IPS-15b (cell line): ENCODE results near the gene METTL15.
"Not testable (repeated sequence)": the region's sequence is repeated elsewhere in the genome, so short reads cannot be mapped to it uniquely, and the experiment has no call there.

ENCODE experiments used
- H3K27me3 ChIP-seq: one replicate; pipeline ENCODE4 v1.6.1; 2013; ENCODE audit warnings: low read length; ENCODE audit not compliant: control insufficient read depth, insufficient read depth
- H3K36me3 ChIP-seq: one replicate; pipeline ENCODE4 v1.6.1; 2013; ENCODE audit warnings: low read length; ENCODE audit not compliant: control insufficient read depth, insufficient read depth
- H3K4me1 ChIP-seq: one replicate; pipeline ENCODE4 v1.6.1; 2013; ENCODE audit warnings: mild to moderate bottlenecking, low read length; ENCODE audit not compliant: control insufficient read depth, insufficient read depth
- H3K4me3 ChIP-seq: one replicate; pipeline ENCODE4 v1.5.1; 2013; ENCODE audit warnings: low read depth, low read length
- H3K9ac ChIP-seq: one replicate; pipeline ENCODE4 v1.6.1; 2013; ENCODE audit warnings: low read depth, mild to moderate bottlenecking, low read length
- H3K9me3 ChIP-seq: one replicate; pipeline ENCODE4 v1.6.1; 2013; ENCODE audit warnings: mild to moderate bottlenecking, low read length; ENCODE audit not compliant: control insufficient read depth, insufficient read depth

The METTL15 gene

DNA sequence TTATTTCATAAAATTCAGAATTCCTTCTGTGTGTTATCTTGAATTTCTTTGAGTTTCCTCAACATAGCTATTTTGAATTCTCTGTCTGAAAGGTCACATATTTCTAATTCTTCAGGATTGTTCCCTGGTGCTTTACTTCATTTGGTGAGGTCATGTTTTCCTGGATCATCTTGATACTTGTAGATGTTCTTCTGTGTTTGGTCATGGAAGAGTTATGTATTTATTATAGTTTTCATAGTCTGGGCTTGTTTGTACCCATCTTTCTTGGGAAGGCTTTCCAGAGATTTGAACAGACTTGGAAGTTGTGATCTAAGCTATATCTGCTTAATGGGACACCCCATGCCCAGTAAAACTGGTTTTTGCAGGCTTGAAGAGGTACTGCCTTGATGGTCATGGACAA, 149.6 kb downstream of the METTL15 start:
- Histone ChIP-seq H3K4me1 (no peaks in the 10 kb centered on the region), H3K9me3 (no peaks in the 10 kb centered on the region), H3K4me3 (no peak overlapping the region), H3K27me3 (no peaks in the 10 kb centered on the region), H3K36me3 (no peaks in the 10 kb centered on the region), H3K9ac (no peak overlapping the region)

DNA sequence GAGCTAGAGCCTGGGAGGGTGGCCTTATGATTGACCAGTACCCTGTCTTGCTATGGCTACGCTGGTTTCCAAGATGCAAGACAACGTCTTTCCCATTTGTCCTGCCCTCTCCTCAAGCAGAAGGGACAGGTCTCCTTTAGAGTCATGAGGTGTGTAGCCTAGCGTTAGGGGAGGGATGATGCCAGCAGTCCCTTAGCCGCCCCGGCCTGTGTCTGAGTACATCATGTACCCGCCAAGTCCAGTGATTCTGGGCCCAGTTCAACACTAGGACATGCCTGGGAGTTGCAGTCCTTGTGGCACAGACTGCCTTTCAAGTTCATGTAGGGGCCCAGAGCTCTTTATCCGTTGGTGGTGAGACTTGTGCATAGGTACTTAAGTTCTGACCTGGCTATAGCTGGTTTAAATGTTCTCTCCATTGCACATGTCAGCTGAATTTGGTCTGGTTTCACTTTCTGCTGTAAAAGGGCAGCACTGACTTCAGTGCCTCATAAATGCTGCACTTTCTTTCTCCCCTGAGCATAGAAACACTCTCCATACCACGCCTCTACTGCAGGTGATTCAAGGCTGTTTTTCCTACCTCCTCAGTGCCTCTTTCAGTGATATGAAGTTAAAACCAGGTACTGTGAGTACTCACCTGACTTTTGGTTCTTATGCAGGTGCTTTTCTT, 151.1 kb downstream of the METTL15 start:
- no peaks in the 10 kb centered on the region for H3K36me3 ChIP-seq
- H3K4me1 ChIP-seq: no peaks in the 10 kb centered on the region
- no peak overlapping the region for H3K4me3 ChIP-seq
- H3K9ac ChIP-seq: no peak overlapping the region
- no peaks in the 10 kb centered on the region for H3K9me3 ChIP-seq
- no peaks in the 10 kb centered on the region for H3K27me3 ChIP-seq

DNA sequence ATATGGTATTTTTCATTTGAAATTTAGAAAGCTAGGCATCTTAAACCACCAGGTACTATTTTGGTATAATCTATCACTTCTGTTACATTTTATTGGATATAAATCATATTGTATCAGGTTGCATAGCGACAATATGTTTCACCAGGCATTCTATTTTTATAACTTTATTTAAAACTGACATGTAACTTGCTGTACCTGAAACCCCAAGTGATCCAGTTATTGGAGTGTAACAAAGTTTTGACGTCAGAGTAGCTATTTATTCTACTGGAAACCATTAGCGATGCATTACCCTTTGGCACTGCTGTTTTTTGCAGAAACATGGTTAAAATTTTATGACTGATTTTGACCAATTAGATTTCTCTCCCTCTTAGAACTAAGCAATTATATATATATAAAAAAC, 160.7 kb downstream of the METTL15 start:
- H3K27me3 ChIP-seq: no peaks in the 10 kb centered on the region
- no peaks in the 10 kb centered on the region for H3K9me3 ChIP-seq
- H3K4me3 ChIP-seq: no peak overlapping the region
- H3K9ac ChIP-seq: no peak overlapping the region
- H3K36me3 ChIP-seq: no peaks in the 10 kb centered on the region
- no peaks in the 10 kb centered on the region for H3K4me1 ChIP-seq

DNA sequence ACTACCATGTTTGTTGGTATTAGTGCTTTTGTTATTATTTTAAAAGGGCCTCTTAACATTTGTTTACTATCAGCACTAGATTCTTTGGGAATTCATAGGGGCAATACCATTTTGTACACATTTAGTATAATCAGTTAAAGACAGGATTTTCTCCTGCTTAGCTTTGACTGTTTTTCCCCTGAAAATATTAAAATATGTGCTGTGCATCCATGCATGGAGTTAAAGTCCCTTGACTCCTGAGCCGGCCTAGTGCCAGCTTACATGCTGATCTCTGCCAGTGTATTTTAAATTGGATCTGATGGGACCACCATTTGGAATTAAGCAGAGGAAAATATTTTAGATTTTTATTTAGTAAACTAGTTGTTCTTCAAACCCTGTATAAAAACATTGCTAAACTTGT, 161.4 kb downstream of the METTL15 start:
- H3K36me3 ChIP-seq: no peaks in the 10 kb centered on the region
- H3K9me3 ChIP-seq: no peaks in the 10 kb centered on the region
- H3K9ac ChIP-seq: no peak overlapping the region
- H3K4me3 ChIP-seq: no peak overlapping the region
- no peaks in the 10 kb centered on the region for H3K4me1 ChIP-seq
- H3K27me3 ChIP-seq: no peaks in the 10 kb centered on the region

DNA sequence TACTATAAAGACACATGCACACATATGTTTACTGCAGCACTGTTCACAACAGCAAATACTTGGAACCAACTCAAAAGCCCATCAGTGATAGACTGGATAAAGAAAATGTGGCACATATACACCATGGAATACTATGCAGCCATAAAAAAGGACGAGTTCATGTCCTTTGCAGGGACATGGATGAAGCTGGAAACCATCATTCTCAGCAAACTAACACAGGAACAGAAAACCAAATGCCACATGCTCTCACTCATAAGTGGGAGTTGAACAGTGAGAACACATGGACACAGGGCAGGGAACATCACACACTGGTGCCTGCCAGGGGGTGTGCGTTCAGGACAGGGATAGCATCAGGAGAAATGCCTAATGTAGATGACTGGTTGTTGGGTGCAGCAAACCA, 164.1 kb downstream of the METTL15 start:
- H3K4me1 ChIP-seq, H3K36me3 ChIP-seq, H3K9me3 ChIP-seq, H3K4me3 ChIP-seq, H3K9ac ChIP-seq, H3K27me3 ChIP-seq: not testable (repeated sequence)

DNA sequence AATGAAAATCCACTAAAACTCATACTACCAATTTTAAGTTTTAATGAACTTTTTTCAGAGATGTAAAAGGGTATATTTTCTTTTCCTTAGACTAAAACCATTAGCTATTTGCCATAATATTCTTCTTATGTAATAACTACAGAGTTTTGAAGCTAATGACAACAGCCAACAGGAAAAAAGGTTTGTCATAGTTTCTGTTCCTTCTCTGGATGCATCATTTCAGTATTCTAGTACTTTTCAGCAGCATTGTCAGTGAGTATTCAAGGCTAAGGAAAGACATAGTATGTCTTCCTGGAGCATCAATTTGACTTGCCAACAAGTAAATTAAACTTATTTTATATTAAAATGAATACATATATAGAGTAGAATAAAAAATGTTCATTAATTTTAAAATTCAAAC, 166.0 kb downstream of the METTL15 start:
- H3K9ac ChIP-seq: no peak overlapping the region
- H3K36me3 ChIP-seq: no peaks in the 10 kb centered on the region
- no peaks in the 10 kb centered on the region for H3K4me1 ChIP-seq
- H3K9me3 ChIP-seq: no peaks in the 10 kb centered on the region
- H3K27me3 ChIP-seq: no peaks in the 10 kb centered on the region
- no peak overlapping the region for H3K4me3 ChIP-seq

DNA sequence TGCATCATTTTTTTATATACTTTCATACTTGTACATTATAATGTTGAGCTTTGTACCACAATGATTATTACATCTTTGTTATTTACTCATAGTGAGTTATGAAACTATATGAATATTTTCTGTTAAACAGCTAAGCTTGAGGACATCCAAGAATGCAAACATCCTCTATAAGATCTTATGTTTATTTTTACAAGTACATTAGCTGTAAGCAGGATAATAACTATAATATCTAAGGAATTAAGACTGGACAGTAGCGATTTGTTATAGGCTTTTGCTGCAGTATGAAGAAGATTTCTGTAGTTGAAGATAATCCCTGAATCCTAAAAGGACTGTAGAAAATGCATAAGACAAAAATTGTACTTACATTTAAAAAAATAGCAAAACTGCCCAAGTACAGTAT, 176.0 kb downstream of the METTL15 start:
- no peaks in the 10 kb centered on the region for H3K9me3 ChIP-seq
- H3K27me3 ChIP-seq: no peaks in the 10 kb centered on the region
- H3K36me3 ChIP-seq: no peaks in the 10 kb centered on the region
- no peak overlapping the region for H3K9ac ChIP-seq
- no peaks in the 10 kb centered on the region for H3K4me1 ChIP-seq
- no peak overlapping the region for H3K4me3 ChIP-seq

DNA sequence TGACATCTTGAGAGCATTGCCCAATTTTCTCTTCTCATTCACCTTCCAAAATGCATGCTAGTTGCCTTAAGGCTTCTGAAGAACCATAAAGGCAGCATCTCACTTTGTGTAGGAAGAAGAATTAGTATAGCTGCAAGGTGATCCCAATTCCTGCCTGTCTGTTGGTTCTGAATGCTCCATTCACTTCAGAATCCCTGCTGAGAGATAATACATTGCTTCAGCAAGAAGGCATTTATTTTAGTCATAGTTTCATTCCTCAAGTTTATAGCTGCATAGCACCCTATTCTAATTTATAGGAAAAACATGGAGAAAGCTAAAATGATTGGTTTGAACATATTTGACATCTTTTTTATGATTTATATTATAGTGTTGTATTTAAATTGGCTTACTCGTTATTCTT, 181.3 kb downstream of the METTL15 start:
- Histone ChIP-seq H3K27me3 (no peaks in the 10 kb centered on the region), H3K9ac (no peak overlapping the region), H3K9me3 (no peaks in the 10 kb centered on the region), H3K4me3 (no peak overlapping the region), H3K4me1 (no peaks in the 10 kb centered on the region), H3K36me3 (no peaks in the 10 kb centered on the region)

DNA sequence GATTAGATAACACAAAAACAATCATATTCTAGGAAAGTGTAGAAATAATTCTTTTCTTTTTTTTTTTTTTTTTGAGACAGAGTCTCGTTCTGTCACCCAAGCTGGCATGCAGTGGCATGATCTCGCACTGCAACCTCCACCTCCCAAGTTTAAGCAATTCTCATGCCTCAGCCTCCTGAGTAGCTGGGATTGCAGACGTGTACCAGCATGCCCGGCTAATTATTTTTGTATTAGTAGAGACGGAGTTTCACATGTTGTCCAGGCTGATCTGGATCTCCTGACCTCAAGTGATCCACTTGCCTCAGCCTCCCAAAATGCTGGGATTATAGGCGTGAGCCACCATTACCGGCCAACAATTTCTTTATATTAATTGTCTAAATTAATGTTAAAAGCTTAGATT, 182.8 kb downstream of the METTL15 start:
- not testable (repeated sequence) for H3K9ac ChIP-seq, H3K27me3 ChIP-seq, H3K9me3 ChIP-seq, H3K4me3 ChIP-seq, H3K4me1 ChIP-seq, H3K36me3 ChIP-seq

DNA sequence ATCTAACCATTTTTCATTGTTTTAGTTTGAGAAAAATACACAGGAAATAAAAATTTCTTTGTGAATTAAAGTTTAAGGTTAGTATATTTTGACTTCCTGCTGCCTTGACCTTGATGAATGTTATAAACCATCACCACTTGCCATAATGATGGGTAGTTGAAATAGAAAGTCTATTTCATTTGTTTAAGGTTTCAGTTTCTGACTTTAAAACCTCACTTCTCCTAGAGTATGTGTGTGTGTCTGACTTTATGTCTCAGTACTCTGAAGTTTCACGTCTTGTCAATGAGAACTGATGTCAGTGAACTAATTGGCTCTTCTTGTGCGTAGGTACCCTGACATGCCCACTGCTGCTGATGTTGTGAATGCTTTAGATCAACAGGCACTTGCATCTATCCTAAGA, 188.2 kb downstream of the METTL15 start:
- Histone ChIP-seq H3K4me3 (no peak overlapping the region), H3K4me1 (no peaks in the 10 kb centered on the region), H3K9ac (no peak overlapping the region), H3K27me3 (no peaks in the 10 kb centered on the region), H3K36me3 (no peaks in the 10 kb centered on the region), H3K9me3 (no peaks in the 10 kb centered on the region)

DNA sequence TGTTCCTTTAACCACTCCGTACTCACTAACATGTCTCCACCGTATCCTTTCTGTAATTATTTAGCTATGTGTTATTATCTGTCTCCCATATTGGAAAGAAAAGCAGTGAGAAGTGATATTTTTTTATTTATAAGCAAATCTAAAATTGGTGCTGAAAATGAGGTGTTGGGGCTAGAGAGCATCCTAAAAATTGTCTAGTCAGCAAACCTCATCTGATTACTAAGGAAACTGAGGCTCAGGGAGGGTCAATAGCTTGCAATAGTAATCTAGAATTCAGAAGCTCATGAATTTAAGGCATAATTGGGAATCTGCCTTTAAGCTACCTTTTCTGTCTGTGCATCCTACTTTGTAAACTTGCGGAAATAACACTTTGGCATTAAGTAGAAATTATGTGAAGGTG, 190.0 kb downstream of the METTL15 start:
- Histone ChIP-seq H3K4me1 (no peaks in the 10 kb centered on the region), H3K9me3 (no peaks in the 10 kb centered on the region), H3K36me3 (no peaks in the 10 kb centered on the region), H3K27me3 (no peaks in the 10 kb centered on the region), H3K4me3 (no peak overlapping the region), H3K9ac (no peak overlapping the region)

DNA sequence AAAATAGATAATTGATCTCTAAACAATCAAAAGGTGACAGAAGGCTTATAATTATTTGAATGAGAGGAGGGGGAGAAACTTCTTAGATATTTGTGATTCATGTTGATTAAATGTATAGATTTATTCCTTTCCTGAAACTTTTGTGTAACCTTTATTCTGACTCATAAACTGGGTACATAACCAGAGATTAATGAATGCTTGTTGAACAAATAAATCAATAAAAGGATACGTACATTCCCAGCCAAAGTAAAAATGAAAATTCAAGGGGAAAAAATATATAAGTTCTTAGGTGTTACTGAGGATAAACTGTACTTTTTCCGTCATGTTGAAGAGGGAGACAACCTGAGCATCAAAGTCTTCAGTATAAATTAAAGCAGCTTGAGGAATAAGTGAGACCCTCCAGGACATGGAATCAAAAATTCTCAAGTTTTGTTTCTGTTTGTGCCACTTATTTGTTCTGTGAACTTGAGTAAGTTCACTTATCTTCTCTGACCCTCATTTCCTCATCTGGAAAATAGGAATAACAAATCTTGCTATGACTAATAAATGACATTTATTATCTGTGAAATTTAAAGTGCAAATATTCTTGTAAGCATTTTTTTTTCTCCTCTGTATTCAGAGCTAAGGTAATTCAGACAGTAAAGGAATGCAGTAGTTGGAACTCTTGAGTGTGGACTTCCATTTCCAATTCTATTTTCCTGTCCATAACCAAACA, 195.4 kb downstream of the METTL15 start:
- no peaks in the 10 kb centered on the region for H3K27me3 ChIP-seq
- no peaks in the 10 kb centered on the region for H3K9me3 ChIP-seq
- H3K4me1 ChIP-seq: no peaks in the 10 kb centered on the region
- no peak overlapping the region for H3K9ac ChIP-seq
- H3K4me3 ChIP-seq: no peak overlapping the region
- no peaks in the 10 kb centered on the region for H3K36me3 ChIP-seq
